HepG2 (cell line): ENCODE results near the gene NES. TPM values are rescaled to one million over a fixed set of nuclear protein-coding genes. Genes with fewer than 3 reads are reported as not detected.
A peak's percentile ranks its signal among the peaks of the same experiment; 100 is the strongest.

Experiments used
- FIP1L1 ChIP-seq: fragments of 200-400 bp; formaldehyde crosslinking; IDR thresholded peaks from 2 replicates; pipeline ENCODE4 v1.6.1; 2018; ENCODE audit warnings: low read depth, mild to moderate bottlenecking, low read length, moderate library complexity, borderline replicate concordance; ENCODE audit not compliant: insufficient read depth
- FLYWCH1 ChIP-seq: sonication (generic); formaldehyde crosslinking; IDR thresholded peaks from 2 replicates; pipeline ENCODE4 v1.8.1; 2023; ENCODE audit warnings: mild to moderate bottlenecking, missing genetic modification reagents
- GZF1 ChIP-seq: sonication (generic); formaldehyde crosslinking; IDR thresholded peaks from 2 replicates; pipeline ENCODE4 v1.5.1; 2020; ENCODE audit warnings: mild to moderate bottlenecking, missing genetic modification reagents
- HNRNPL ChIP-seq: fragments of 200-400 bp; formaldehyde crosslinking; IDR thresholded peaks from 2 replicates; pipeline ENCODE4 v1.6.1; 2017; ENCODE audit warnings: mild to moderate bottlenecking, low read depth, low read length
- PHF8 ChIP-seq: sonication (generic); formaldehyde crosslinking; IDR thresholded peaks from 2 replicates; pipeline ENCODE4 v1.5.0; 2020; ENCODE audit warnings: missing genetic modification reagents
- SRF ChIP-seq: IDR thresholded peaks from 2 replicates; pipeline ENCODE4 v1.6.1; 2011; ENCODE audit warnings: mild to moderate bottlenecking, low read depth, low read length, moderate library complexity
- SSRP1 ChIP-seq: IDR thresholded peaks from 2 replicates; pipeline ENCODE4 v1.6.1; 2016; ENCODE audit warnings: control low read depth
- STAG1 ChIP-seq: sonication (generic); formaldehyde crosslinking; IDR thresholded peaks from 2 replicates; pipeline ENCODE4 v1.4.0; 2020; ENCODE audit warnings: missing genetic modification reagents
- THYN1 ChIP-seq: sonication (generic); formaldehyde crosslinking; IDR thresholded peaks from 2 replicates; pipeline ENCODE4 v1.8.1; 2023; ENCODE audit warnings: low read depth, mild to moderate bottlenecking, moderate library complexity, missing genetic modification reagents, borderline replicate concordance
- TSC22D2 ChIP-seq: sonication (generic); formaldehyde crosslinking; IDR thresholded peaks from 2 replicates; pipeline ENCODE4 v1.5.1; 2020; ENCODE audit warnings: missing genetic modification reagents, mild to moderate bottlenecking, borderline replicate concordance
- ZNF496 ChIP-seq: sonication (generic); formaldehyde crosslinking; IDR thresholded peaks from 2 replicates; pipeline ENCODE4 v1.8.1; 2023; ENCODE audit warnings: mild to moderate bottlenecking, moderate library complexity, missing genetic modification reagents; ENCODE audit not compliant: insufficient replicate concordance
- ZNF563 ChIP-seq: sonication (generic); formaldehyde crosslinking; IDR thresholded peaks from 2 replicates; pipeline ENCODE4 v1.8.0; 2022; ENCODE audit warnings: mild to moderate bottlenecking, moderate library complexity, missing genetic modification reagents
- polyA plus RNA-seq, 8 experiments: library from polyadenylated mRNA; depleted of rRNA in 3 of 8; stranded (reverse) in 7 of 8; unstranded in 1 of 8; fragments of >200 nt; fragmentation: Illumina TruSeq in 4 of 8; extraction: Trizol in 4 of 8; gene quantifications; 2 replicates each; pipeline versions ENCODE4 v1.2.1 to v1.2.3, GENCODE V29; 2011 to 2016; ENCODE audit warnings: low read depth in 4 of 8, missing spikeins in 1 of 8, mixed read lengths in 1 of 8; ENCODE audit not compliant: insufficient read depth in 1 of 8
- total RNA-seq, 5 experiments: library from RNA; depleted of rRNA; stranded (reverse); fragments of >200 nt; fragmentation: Illumina TruSeq; extraction: Trizol; gene quantifications; 2 replicates each; pipeline ENCODE4 v1.2.3, GENCODE V29; 2016; ENCODE audit warnings: low read depth in 1 of 5
- TF ChIP-seq, protein P1 (sequence below): sonication (generic); formaldehyde crosslinking; IDR thresholded peaks from 2 replicates; pipeline ENCODE4 v1.4.0; 2020; ENCODE audit warnings: low read depth, missing genetic modification reagents
- TF ChIP-seq, protein P2 (sequence below): IDR thresholded peaks from 2 replicates; pipeline ENCODE4 v1.6.1; 2018; ENCODE audit warnings: missing genetic modification reagents
- TF ChIP-seq, protein P3 (sequence below): sonication (generic); formaldehyde crosslinking; IDR thresholded peaks from 2 replicates; pipeline ENCODE4; 2020; ENCODE audit warnings: missing genetic modification reagents, mild to moderate bottlenecking, borderline replicate concordance
- TF ChIP-seq, protein P4 (sequence below): IDR thresholded peaks from 2 replicates; pipeline ENCODE4 v1.6.1; 2016; ENCODE audit warnings: missing compliant biosample characterization, missing genetic modification reagents, borderline replicate concordance
- TF ChIP-seq, protein P5 (sequence below): sonication (generic); formaldehyde crosslinking; IDR thresholded peaks from 2 replicates; pipeline ENCODE4 v1.5.0; 2020; ENCODE audit warnings: missing genetic modification reagents, mild to moderate bottlenecking, borderline replicate concordance

Gene NES
- total and polyA plus RNA-seq, 2 of the 13 experiments (the other 11 are each of a cell fraction or from before 2014, with no cell fraction given), result 1.7 to 16.6 TPM

DNA sequence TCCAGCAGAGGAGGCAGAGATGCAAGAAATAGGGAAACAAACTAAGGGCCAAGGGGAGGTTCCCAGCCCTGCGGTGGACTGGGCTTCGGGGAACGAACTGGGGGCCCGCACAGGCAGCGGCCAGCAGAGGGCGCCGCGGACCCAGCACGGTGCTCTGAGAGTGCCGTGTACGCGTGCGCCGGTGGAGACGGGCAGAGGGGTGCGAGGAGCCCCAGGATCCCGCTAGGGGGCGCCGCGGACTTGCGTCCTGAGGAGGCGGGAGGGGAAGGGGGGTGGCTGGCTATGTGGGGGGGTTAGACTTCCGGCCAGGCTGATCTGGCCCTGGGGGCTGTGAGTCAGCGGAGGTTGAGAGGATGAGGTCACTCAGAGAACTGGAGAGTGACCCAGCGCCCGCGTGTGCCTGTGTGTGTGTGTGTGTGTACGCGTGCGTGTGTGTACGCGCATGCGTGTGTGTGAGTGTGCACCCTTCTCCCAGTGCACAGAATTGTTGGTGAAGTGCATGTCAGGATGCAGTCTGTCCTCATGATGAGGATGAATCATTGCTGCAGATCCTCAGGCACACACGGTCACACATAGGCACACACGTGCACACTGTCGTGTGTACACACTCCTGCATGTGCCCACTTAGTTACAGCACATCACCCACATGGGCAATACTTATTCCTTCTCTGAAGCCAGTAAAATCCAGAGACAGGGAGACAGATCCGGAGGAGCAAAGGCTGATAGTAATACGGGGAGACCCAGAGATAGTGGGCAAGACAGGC is 17.0 kb downstream of the NES start (continued):
- TF ChIP-seq, protein P1, sequence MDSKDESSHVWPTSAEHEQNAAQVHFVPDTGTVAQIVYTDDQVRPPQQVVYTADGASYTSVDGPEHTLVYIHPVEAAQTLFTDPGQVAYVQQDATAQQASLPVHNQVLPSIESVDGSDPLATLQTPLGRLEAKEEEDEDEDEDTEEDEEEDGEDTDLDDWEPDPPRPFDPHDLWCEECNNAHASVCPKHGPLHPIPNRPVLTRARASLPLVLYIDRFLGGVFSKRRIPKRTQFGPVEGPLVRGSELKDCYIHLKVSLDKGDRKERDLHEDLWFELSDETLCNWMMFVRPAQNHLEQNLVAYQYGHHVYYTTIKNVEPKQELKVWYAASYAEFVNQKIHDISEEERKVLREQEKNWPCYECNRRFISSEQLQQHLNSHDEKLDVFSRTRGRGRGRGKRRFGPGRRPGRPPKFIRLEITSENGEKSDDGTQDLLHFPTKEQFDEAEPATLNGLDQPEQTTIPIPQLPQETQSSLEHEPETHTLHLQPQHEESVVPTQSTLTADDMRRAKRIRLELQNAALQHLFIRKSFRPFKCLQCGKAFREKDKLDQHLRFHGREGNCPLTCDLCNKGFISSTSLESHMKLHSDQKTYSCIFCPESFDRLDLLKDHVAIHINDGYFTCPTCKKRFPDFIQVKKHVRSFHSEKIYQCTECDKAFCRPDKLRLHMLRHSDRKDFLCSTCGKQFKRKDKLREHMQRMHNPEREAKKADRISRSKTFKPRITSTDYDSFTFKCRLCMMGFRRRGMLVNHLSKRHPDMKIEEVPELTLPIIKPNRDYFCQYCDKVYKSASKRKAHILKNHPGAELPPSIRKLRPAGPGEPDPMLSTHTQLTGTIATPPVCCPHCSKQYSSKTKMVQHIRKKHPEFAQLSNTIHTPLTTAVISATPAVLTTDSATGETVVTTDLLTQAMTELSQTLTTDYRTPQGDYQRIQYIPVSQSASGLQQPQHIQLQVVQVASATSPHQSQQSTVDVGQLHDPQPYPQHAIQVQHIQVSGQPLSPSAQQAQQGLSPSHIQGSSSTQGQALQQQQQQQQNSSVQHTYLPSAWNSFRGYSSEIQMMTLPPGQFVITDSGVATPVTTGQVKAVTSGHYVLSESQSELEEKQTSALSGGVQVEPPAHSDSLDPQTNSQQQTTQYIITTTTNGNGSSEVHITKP (CRISPR knock-in tag), result peak; percentile 66
- TF ChIP-seq TSC22D2, result no peak
- TF ChIP-seq, protein P2, sequence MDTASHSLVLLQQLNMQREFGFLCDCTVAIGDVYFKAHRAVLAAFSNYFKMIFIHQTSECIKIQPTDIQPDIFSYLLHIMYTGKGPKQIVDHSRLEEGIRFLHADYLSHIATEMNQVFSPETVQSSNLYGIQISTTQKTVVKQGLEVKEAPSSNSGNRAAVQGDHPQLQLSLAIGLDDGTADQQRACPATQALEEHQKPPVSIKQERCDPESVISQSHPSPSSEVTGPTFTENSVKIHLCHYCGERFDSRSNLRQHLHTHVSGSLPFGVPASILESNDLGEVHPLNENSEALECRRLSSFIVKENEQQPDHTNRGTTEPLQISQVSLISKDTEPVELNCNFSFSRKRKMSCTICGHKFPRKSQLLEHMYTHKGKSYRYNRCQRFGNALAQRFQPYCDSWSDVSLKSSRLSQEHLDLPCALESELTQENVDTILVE (CRISPR knock-in tag), result 0 out of 2 replicates have a peak, but pooled peaks have one; percentile 75
- TF ChIP-seq STAG1 (CRISPR knock-in tag), result peak; percentile 82
- TF ChIP-seq THYN1 (CRISPR knock-in tag), result no peak
- TF ChIP-seq ZNF563 (CRISPR knock-in tag), result 0 out of 2 replicates have a peak, but pooled peaks have one; percentile 53
- TF ChIP-seq SRF, result 0 out of 2 replicates have a peak, but pooled peaks have one; percentile 2
- TF ChIP-seq ZNF496 (CRISPR knock-in tag), result no peak
- TF ChIP-seq SSRP1 (CRISPR knock-in tag), result peak; percentile 99
- peak; percentile 80 for TF ChIP-seq HNRNPL
- TF ChIP-seq FIP1L1, result no peak
- no peak for TF ChIP-seq FLYWCH1 (CRISPR knock-in tag)
- 0 out of 2 replicates have a peak, but pooled peaks have one; percentile 30 for TF ChIP-seq GZF1 (CRISPR knock-in tag)
- peak; percentile 48; the same call in 1 of the 2 replicates for TF ChIP-seq PHF8 (CRISPR knock-in tag)
- TF ChIP-seq, protein P3, sequence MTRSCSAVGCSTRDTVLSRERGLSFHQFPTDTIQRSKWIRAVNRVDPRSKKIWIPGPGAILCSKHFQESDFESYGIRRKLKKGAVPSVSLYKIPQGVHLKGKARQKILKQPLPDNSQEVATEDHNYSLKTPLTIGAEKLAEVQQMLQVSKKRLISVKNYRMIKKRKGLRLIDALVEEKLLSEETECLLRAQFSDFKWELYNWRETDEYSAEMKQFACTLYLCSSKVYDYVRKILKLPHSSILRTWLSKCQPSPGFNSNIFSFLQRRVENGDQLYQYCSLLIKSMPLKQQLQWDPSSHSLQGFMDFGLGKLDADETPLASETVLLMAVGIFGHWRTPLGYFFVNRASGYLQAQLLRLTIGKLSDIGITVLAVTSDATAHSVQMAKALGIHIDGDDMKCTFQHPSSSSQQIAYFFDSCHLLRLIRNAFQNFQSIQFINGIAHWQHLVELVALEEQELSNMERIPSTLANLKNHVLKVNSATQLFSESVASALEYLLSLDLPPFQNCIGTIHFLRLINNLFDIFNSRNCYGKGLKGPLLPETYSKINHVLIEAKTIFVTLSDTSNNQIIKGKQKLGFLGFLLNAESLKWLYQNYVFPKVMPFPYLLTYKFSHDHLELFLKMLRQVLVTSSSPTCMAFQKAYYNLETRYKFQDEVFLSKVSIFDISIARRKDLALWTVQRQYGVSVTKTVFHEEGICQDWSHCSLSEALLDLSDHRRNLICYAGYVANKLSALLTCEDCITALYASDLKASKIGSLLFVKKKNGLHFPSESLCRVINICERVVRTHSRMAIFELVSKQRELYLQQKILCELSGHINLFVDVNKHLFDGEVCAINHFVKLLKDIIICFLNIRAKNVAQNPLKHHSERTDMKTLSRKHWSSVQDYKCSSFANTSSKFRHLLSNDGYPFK (CRISPR knock-in tag), result peak; percentile 10; the same call in 1 of the 2 replicates
- TF ChIP-seq, protein P4, sequence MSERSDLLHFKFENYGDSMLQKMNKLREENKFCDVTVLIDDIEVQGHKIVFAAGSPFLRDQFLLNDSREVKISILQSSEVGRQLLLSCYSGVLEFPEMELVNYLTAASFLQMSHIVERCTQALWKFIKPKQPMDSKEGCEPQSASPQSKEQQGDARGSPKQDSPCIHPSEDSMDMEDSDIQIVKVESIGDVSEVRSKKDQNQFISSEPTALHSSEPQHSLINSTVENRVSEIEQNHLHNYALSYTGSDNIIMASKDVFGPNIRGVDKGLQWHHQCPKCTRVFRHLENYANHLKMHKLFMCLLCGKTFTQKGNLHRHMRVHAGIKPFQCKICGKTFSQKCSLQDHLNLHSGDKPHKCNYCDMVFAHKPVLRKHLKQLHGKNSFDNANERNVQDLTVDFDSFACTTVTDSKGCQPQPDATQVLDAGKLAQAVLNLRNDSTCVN (CRISPR knock-in tag), result peak; percentile 37; the same call in 1 of the 2 replicates
- TF ChIP-seq, protein P5, sequence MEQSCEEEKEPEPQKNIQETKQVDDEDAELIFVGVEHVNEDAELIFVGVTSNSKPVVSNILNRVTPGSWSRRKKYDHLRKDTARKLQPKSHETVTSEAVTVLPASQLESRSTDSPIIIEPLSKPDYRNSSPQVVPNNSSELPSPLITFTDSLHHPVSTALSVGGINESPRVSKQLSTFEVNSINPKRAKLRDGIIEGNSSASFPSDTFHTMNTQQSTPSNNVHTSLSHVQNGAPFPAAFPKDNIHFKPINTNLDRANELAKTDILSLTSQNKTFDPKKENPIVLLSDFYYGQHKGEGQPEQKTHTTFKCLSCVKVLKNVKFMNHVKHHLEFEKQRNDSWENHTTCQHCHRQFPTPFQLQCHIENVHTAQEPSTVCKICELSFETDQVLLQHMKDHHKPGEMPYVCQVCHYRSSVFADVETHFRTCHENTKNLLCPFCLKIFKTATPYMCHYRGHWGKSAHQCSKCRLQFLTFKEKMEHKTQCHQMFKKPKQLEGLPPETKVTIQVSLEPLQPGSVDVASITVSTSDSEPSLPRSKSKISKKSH (CRISPR knock-in tag), result peak; percentile 9; the same call in 1 of the 2 replicates
